NCI-H526 (cell line): ENCODE results near the gene ERC1.
A peak's percentile ranks its signal among the peaks of the same experiment; 100 is the strongest.
"Not testable (repeated sequence)": the region's sequence is repeated elsewhere in the genome, so short reads cannot be mapped to it uniquely, and the experiment has no call there.

ENCODE experiments used
- DNase-seq, 2 experiments: peaks; one replicate each; lab custom pipeline; 2025; lab: John Stamatoyannopoulos, UW

ERC1 gene

DNA sequence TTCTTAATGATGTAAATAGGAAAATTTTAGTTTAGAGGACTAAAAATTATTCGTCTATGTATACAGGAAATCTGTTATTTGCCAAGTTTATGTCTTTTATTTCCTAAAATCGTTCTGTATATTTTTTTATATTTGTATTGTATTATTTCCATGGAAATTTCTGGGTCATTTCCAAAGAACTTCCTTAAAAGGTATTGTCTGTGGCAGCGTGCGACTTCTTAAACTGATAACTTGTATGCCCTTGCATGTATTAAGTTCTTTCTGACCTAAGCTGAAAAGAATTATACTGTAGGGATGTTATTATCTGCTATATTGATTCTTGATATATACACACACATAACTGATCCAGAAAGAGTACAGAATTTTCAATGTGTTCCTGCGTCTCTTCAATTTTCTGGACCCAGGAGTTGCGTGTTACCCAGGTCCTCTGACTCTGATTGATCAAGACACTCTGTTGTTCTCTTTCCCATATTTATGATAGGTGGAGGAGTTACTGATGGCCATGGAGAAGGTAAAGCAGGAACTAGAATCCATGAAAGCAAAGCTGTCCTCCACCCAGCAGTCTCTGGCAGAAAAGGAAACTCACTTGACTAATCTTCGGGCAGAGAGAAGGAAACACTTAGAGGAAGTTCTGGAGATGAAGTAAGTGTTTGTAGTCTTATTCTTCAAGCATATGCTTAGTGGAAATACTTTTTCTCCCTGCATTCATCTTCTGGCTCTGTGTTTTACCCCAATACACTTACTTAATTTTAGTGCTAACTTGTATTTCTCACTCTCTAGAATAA is 298.5 kb downstream of the ERC1 start:
- no peak for DNase-seq

DNA sequence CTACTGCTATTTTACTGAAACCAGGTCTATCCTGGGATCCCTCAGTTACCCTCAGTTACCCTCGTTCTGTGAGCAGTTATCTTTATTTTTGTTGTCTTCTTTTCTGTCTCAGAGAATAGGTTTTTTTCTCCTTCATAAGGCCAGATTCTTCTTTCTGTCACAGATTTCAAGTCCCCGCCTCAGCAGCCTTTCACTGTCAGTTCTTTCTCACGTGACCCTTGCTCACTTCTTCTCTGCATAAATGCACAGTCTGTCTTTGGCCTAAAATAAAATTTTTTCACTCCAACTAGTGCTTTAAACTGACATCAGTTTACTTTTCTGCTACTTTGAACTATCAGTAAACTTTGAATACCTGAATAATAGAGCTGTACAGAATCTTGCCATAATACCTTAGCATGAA is 299.7 kb downstream of the ERC1 start:
- DNase-seq = no peak

DNA sequence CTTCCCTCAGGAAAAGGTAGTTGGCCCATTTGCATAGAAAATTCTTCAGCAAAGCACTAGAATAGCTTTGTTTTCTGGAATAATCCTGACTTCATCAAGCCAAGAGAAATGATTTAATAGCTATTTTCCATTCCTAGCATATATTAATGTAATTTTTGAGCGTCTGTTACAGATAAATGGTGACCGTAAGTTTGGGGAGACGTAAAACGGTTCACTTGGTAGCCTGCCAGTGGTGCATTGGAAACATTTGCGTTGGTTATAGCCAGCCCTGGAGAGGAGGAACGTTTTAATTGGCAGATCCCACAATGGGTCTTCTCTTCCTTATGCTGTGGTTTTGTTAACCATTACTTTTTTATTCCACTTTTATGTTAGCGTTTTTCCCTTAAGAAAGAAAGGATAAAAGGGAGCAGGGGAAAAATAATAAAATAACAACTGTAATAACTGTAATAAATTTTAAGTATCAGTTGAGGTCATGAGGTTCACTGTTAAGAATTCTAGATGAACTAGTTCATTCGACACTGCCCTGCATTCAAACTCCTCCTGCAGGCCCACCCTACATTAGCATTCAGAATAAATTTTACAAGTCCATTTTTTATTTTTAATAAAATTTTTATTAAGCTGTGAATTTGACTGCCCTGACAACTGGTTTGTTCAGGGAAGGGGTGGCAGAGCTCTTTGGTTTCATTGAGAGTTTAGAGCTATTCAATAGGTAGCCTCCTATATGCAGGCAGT is 300.7 kb downstream of the ERC1 start:
- DNase-seq = no peak

DNA sequence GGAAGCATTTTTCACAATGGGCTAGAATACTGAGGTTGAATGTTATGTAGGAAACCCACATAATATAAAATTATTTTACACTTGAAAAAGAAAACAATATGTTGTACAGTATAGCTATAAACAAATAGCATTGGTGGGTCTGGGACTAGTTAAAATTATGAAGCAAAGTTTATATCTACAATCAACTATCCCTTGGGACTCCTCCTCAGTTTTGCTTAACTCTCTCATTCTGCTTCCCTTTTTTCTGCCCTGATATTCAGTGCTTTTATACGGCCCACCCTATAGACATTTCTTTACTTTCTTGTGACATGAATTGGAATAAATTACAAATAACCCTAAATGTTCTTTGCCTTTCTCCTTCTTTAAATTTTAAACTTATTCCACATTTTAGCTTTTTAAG is 302.9 kb downstream of the ERC1 start:
- DNase-seq = no peak

DNA sequence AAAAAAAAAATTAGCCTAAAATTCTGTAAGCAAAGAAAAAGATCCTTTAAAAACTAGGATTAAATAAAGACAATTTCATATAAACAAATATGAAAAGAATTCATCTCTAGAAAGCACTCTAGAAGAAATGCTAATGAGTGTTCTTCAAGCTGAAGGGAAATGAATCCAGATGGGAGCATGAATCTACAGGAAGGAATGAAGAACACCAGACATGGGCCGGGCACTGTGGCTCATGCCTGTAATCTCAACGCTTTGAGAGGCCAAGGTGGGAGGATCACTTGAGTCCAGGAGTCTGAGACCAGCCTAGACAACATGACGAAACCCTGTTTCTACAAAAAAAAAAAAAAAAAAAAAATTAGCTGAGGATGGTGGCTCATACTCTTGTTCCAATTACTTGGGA is 306.2 kb downstream of the ERC1 start:
- no peak for DNase-seq

DNA sequence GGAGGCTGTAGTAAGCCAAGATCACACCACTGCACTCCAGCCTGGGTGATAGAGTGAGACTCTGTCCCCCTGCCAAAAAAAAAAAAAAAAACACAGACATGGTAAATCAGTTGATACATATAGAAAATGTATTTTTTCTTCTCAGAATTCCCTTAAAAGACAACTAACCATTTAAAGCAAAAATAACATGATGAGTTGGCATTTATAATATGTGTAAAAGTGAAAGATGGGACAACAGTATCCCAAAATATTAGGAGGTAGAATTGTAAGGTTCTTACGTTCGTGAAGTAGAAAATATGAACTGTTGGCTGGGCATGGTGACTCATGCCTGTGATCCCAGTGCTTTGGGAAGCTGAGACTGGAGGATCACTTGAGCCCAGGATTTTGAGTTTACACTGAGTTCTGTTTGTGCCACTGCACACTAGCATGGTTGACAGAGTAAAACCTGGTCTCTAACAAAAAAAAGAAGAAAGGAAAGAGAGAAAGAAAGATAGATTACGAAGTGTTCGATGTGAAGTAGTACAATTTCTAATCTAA is 306.7 kb downstream of the ERC1 start:
- DNase-seq = no peak

DNA sequence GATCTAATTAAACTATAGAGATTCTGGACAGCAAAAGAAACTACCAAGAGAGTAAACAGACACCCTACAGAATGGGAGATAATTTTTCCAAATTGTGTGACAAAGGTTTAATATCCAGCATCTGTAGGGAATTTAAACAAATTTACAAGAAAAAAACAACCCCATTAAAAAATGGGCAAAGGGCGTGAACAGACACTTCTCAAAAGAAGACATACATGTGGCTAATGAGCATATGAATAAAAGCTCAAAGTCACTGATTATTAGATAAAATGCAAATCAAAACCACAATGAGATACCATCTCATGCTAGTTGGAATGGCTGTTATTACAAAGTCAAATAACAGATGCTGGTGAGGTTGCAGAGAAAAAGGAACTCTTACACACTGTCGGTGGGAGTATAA is 309.4 kb downstream of the ERC1 start:
- peak; percentile 14 to 33 for DNase-seq

DNA sequence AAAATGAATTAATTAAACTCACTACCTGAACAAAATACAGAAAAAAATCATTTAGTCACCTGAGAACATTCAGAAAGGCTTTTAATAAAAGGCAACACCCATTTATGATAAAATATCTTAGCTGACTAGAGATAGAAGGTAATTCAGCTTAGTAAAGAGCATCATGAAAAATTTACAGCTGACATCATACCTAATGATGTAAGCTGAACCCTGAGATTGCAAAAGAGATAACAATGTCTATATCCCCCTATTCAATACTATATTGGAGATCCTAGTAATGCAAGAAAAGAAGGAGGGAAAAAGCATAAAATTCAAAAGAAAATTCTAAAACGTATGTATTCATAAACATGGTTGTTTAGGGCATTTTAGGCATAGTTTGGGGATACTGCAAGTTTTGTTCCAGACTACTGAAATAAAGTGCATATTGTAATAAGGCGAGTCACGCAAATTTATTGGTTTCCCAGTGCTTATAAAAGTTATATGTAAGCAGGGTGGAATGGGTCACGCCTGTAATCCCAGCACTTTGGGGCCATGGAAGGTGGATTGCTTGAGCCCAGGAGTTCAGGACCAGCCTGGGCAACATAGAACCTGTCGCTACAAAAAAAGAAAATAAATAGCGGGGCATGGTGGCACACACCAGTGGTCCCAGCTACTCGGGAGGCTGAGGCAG is 311.3 kb downstream of the ERC1 start:
- DNase-seq = no peak

DNA sequence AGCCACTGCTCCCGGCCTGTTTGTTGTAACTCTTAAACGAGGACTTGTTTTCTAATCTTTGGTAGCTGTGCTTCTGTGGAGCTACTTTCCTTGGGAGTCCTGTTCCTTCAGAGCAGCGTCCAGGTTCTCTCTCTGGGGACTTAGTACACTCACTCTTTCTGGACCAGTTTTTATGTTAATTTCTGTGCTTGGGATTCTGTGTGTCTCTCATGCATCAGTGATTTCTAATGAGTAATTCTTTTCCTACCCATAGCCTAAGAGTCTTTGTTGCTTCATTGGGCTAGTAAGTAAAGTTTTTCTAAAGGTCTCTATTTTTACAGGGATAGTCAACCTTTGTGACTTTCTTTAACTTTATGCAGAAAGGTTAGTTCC is 314.0 kb downstream of the ERC1 start:
- DNase-seq = no peak

DNA sequence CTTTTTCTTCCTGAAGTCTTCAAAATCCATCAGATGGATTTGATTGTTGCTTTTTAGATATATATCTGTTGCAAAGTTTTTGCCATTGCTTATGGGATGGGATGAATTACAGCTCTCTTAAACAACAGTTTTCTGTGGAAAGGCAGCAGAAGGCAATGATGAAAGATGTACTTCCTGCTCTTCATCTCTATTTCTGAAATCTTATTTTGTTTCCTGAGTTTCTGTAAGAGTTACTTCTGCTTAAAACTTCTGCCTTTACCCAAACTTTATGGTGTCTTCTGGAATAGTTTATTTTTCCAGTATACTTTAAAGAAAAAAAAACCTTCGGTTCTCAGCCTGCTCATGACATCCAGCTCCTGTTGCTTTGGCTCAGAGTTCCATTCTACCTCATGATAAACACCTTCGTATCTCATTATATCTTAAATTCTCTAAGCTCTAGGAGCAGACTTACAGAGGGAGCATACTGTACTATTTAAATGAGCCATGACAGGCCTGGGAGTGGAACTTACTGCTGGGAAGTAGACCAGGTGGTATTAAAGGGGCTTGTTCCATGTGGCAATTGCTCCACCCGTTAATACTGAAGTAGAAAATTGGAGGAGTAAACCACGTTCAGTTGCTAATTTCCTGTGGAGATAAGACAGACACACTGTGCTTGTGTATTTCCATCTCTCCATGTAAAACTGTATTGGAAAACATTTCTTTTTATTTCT is 314.9 kb downstream of the ERC1 start:
- no peak for DNase-seq

DNA sequence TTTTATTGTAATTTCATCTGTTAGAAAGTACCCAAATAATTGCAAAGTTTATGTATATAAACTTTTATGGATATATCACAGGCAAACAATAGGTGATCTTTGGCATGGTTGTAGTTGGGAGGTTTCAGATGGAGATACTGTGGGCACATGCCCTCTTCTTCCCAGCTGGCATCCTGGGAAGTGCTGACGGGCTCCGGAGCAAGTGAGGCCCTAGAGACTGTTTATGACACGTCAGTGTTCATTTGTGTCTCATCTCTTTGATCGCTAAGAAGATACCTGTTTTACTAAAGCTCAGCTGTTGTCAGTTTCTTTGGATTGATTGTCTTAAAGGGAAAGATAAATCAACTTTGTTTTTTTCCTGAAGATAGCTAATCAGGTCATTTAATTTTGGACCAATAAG is 315.8 kb downstream of the ERC1 start:
- DNase-seq = no peak

DNA sequence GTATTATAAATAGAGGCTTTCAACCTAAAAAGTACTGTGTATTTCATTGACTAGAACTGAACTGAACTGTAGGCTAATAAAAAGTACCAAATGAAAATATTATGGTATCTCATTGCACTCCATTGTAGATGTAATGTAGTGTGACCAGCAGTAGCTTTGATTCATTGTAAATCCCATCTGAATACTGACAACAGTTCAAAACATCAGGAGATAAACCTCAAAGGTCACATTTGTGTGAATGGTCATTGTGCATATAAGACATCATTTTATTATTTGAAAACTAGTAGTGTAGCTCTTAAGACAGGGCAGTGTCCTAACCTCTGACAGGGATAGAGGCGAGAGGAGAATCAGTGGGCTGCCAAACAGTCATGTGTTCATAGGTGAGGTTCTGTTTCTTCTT is 316.8 kb downstream of the ERC1 start:
- no peak for DNase-seq

DNA sequence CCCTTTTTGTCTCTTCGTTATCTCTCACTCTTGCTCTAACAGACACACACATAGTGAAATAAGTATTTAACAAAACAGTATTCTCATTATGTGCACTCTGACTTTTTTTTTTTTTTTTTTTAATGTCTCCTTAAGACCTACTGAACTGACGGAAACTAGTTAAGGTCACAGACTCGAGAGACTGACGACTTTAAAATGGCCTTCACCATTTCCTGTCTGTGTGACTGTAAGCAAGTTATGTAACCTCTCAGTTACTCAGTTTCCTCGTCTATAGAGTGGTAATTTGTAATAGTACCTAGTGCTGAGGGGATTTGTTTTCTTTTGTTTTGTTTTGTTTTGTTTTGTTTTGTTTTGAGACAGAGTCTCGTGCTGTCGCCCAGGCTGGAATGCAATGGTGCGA is 318.6 kb downstream of the ERC1 start:
- DNase-seq = no peak

DNA sequence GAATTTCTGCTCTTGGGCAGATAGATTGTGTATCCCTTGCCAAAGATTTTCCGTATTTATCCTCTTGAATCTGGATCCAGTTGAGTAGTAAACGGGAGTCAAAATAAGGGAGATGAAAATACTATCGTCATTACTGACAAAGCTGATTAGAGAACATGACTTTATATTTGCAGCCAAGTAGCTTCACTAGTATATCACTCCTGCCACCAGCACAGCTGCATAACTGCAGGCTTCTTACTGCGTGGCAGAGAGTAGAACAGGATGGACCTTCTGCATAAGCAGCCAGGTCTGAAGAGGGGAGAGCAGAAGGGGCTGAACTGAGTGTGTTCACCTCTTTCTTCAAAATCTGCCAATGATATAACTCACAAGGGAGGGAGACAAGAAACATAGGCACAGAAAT is 319.6 kb downstream of the ERC1 start:
- DNase-seq = no peak

DNA sequence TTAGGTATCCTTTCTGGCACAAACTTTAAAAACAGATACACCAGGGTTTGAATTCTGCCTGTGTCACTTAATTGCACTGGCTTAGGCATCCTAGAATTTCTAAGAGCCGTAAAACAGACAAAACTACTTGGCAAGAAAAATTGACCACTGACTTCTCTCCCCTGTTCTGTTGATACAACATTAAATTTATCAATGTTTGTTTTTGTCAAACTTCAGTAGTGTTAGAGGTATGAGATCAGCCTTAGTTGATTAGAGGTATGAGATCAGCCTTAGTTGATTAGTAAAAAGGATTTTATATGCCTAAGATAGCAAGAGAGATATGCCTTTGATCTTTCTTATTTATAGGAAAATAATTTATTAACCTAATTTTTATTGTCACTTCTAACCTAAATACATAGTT is 320.1 kb downstream of the ERC1 start:
- no peak for DNase-seq

DNA sequence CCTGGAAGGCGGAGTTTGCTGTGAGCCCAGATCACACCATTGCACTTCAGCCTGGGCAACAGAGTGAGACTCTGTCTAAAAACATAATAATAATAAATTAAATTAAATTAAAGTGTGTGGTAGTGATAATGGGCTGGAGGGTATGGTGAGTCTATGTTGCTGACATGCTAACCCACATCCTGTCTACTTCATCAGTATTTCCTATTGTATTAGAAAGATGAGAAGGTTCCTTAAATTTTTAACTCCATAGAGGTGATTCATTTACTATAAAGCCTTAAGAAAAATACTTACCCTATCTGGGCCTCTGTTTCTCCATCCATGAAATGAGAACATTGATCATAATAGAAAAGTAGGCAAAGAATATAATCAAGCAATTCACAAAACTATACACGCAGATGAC is 322.9 kb downstream of the ERC1 start:
- no peak for DNase-seq

DNA sequence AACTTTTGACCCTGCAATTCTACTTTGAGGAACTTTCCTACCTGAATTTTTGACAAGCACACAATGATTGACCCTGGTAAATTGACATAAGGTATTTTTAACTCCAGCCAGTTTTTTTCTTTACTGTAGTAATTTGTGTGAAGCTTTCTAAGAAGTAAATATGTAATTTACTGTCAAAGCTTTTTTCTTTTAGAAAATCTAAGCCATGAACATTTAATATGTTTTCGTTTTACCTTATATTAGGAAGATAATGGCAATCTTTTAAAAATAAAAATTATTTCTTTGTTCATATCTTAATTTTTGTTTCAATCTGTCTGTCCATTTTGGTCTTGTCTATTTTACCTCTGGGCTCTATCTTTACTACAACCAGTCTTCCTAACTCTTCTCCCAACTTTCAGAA is 323.5 kb downstream of the ERC1 start:
- DNase-seq = no peak

DNA sequence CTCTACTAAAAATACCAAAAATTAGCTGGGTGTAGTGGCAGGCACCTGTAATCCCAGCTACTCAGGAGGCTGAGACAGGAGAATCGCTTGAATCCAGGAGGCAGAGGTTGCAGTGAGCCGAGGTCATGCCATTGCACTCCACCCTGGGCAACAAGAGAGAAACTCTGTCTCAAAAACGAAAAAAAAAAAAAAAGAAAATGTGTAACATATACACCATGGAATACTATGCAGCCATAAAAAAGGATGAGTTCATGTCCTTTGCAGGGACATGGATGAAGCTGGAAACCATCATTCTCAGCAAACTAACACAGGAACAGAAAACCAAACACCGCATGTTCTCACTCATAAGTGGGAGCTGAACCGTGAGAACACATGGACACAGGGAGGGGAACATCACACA is 326.0 kb downstream of the ERC1 start:
- not testable (repeated sequence) for DNase-seq

DNA sequence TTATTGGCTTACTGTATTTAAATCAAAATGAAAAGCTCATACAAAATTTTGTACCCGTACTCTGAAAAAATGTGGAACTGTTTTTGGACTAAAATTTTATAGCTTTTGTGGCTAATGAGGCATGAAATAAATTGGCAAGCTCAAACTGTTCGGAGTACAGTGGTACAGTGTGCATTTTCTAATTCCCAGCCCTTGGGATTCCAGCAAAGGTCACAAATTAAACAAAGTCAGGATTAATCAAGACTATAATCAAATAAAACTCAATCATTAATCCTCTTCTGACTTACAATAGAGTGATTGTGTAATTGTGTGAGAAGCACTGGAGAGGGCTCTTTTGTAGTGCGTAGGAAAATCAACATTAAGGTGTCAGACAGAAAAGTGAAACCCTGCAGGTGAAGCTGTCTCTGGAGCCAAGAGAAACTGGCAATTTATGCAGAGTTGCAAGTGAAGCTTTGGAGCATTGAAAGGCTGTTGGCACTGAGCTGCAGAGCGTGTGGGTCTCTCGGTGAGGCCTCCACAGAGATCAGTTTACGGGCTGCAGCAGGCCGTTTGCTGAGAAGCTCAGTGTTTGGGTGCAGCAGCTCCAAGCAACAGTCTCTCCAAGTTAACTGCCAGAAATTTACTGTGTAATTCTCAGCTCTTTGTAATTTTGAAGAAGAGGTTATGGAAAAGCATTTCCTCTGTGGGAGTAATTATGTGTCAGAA is 327.5 kb downstream of the ERC1 start:
- DNase-seq = peak; percentile 94 to 95

DNA sequence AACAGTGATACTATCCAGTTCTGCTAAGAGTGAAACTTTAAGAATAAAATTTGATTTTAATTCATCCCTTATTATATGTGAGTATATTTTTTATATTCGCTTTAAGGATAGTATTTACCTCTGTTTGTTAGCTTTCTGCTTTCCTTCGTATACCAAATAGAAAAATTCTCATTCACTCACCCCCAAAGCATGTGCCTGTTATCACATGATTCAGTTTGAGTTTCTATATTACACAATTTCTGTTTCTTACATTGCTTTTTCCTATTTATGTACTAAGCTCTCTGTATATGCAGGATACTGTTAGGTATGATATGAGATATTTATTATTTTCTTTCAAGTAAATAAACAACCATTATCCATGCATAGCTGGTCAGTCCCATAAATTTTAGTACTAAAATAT is 328.2 kb downstream of the ERC1 start:
- no peak for DNase-seq

DNA sequence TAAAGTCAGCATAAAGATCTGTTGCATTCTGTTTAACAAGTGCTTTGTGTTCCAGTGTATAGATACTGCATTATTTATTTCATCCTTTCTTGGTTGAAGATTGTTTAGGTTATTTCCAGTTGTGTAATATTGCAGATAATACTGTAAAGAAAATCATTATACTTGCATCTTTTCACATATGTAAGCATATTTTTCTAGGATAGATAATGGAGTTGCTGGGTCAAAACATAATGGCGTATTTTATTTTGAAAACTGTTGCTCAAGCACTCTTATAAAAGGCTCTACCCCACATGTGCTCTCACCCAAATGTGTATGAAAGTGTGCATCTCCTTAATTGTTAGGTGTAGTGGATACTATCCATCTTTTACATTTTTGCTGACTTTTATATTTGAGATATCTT is 329.0 kb downstream of the ERC1 start:
- DNase-seq = no peak

DNA sequence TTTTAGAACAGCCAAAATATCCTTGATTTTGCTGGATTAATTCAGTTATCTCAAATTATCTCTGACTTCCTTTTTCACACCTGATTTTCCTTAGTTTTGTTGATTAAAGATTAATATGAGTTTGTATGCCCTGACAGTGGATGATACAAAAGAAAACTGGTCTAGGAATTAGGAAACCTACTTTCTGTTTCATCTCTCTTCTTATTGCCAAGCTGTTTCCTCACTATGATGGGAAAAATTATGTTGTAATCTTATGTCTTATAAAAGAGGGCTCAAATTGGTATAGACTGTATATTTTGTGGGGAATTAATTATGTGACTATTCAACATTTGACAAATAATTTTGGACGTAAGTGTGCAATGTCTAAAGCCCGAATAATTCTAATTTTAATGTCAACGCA is 331.8 kb downstream of the ERC1 start:
- DNase-seq = no peak
